K562 (cell line): ENCODE data around the gene GALNT9. TPM values are rescaled to one million over a fixed set of nuclear protein-coding genes. Genes with fewer than 3 reads are reported as not detected.

Source experiments
- ARNT ChIP-seq, 2 experiments: fragments of 450-650 bp; IDR thresholded peaks; 2 replicates each; pipeline ENCODE4 v1.6.1; 2016; ENCODE audit warnings: mild to moderate bottlenecking in 1 of 2
- FOXA1 ChIP-seq: fragments of 450-650 bp; IDR thresholded peaks from 2 replicates; pipeline ENCODE4 v1.6.1; 2016; ENCODE audit warnings: mild to moderate bottlenecking, borderline replicate concordance
- RREB1 ChIP-seq: fragments of 250-450 bp; sonication (Bioruptor Pico); IDR thresholded peaks from 2 replicates; pipeline ENCODE4 v1.4.0; 2020
- polyA plus RNA-seq, 8 experiments: library from polyadenylated mRNA; depleted of rRNA in 4 of 8; stranded (reverse) in 5 of 8; unstranded in 3 of 8; fragments of >200 nt; fragmentation: Nextera tagmentation in 2 of 8; fragmentation: Illumina TruSeq in 1 of 8; extraction: Ambion mirVana in 2 of 8; extraction: Trizol in 1 of 8; gene quantifications; 2 replicates each; pipeline versions ENCODE4 v1.2.1 to v1.2.3, GENCODE V29; 2011 to 2014; ENCODE audit warnings: inconsistent platforms in 1 of 8, missing spikeins in 1 of 8
- total RNA-seq, 7 experiments: library from RNA; depleted of rRNA in 6 of 7; stranded (reverse); fragments of >200 nt in 6 of 7; fragmentation: Illumina TruSeq in 2 of 7; extraction: Trizol in 2 of 7; gene quantifications; 2 replicates each; pipeline versions ENCODE4 v1.2.1 to v1.2.3, GENCODE V29; 2011 to 2021; ENCODE audit warnings: low replicate concordance in 1 of 7

Gene GALNT9
- total and polyA plus RNA-seq, 9 of the 15 experiments (the other 6 are each of a cell fraction or from before 2014, with no cell fraction given): not detected

GRCh38 chr12:132292328-132293319 is 36.8 kb downstream of the GALNT9 start (continued):
- TF ChIP-seq RREB1 (CRISPR knock-in tag) (no peak), ARNT (IDR thresholded peaks at IDR 0.05) (no peak), FOXA1 (no peak)
